ENCODE measurements around the gene CEP43.

GRCh38 chr6:166970091-166970490 lies 29.1 kb upstream of the CEP43 start:
- TF ChIP-seq, protein P1, sequence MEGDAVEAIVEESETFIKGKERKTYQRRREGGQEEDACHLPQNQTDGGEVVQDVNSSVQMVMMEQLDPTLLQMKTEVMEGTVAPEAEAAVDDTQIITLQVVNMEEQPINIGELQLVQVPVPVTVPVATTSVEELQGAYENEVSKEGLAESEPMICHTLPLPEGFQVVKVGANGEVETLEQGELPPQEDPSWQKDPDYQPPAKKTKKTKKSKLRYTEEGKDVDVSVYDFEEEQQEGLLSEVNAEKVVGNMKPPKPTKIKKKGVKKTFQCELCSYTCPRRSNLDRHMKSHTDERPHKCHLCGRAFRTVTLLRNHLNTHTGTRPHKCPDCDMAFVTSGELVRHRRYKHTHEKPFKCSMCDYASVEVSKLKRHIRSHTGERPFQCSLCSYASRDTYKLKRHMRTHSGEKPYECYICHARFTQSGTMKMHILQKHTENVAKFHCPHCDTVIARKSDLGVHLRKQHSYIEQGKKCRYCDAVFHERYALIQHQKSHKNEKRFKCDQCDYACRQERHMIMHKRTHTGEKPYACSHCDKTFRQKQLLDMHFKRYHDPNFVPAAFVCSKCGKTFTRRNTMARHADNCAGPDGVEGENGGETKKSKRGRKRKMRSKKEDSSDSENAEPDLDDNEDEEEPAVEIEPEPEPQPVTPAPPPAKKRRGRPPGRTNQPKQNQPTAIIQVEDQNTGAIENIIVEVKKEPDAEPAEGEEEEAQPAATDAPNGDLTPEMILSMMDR (IDR thresholded peaks at IDR 0.05), result no peak
- no peak for TF ChIP-seq POLR2A (IDR thresholded peaks at IDR 0.05)
